Left lung (tissue), 10 donors: ENCODE data around the gene GMIP. TPM values are rescaled to one million over a fixed set of nuclear protein-coding genes. Genes with fewer than 3 reads are reported as not detected.
A peak's percentile ranks its signal among the peaks of the same experiment; 100 is the strongest.
"Not testable (repeated sequence)": the region's sequence is repeated elsewhere in the genome, so short reads cannot be mapped to it uniquely, and the experiment has no call there.

Experiments
- ATAC-seq: fragments of 200-7000 bp; cut with Tn5 transposase; one replicate; pipeline ENCODE4 v1.9.1; 2020; ENCODE audit warnings: moderate library complexity
- DNase-seq, 4 donors: peaks; one replicate each; pipeline ENCODE4 v3.0.0-alpha.2; 2013 to 2020
- H3K27ac ChIP-seq, 2 donors: fragments of 200-600 bp; sonication (generic) in 1 of 2; one replicate each; pipeline versions ENCODE4 v1.5.0 to v1.8.0; 2020 to 2021
- H3K27me3 ChIP-seq, 2 donors: fragments of 200-600 bp; sonication (generic) in 1 of 2; one replicate each; pipeline versions ENCODE4 v1.5.0 to v1.8.0; 2020 to 2021
- H3K36me3 ChIP-seq, 2 donors: fragments of 200-600 bp; sonication (generic) in 1 of 2; one replicate each; pipeline versions ENCODE4 v1.5.0 to v1.8.0; 2020 to 2021
- H3K4me1 ChIP-seq, 2 donors: fragments of 200-600 bp; one replicate each; pipeline ENCODE4 v1.8.0; 2021
- H3K4me3 ChIP-seq, 2 donors: fragments of 200-600 bp; sonication (generic) in 1 of 2; one replicate each; pipeline versions ENCODE4 v1.5.0 to v1.8.0; 2020 to 2021; ENCODE audit warnings: mild to moderate bottlenecking in 1 of 2
- H3K9me3 ChIP-seq, 2 donors: fragments of 200-600 bp; sonication (generic) in 1 of 2; one replicate each; pipeline versions ENCODE4 v1.5.0 to v1.8.0; 2020 to 2021
- intact Hi-C, 2 donors: fragments of 100-400 bp; cut with DNase I; formaldehyde crosslinking; loops; one replicate each; pipeline versions ENCODE4 v1.11.2 to v1.14.2; 2022
- polyA plus RNA-seq, 6 donors: library from polyadenylated mRNA; unstranded; fragments of 120-200 nt; gene quantifications; one replicate each; pipeline ENCODE4 v1.2.1, GENCODE V29; 2013; ENCODE audit not compliant: insufficient read length in 6 of 6
- total RNA-seq, 2 donors: library from RNA; stranded (reverse); fragmentation: NEBNext Ultra II Directional; extraction: Animal tissue kit (Norgen Biotek cat#: 25700); gene quantifications; one replicate each; pipeline ENCODE4 v1.2.1, GENCODE V29; 2021
- TF ChIP-seq, protein P1 (sequence below), 2 donors: fragments of 200-600 bp; sonication (generic) in 1 of 2; IDR thresholded peaks; one replicate each; pipeline versions ENCODE4 v1.5.0 to v1.8.0; 2021; ENCODE audit warnings: antibody characterized with exemption in 2 of 2
- donor health status: DM: no; HTN: yes; CAD: no.
- donor health status: DM: no; HTN: no; CAD: no.

The GMIP gene
- total and polyA plus RNA-seq, 8 donors: 9.1 to 57.2 (median 11.1) TPM

DNA sequence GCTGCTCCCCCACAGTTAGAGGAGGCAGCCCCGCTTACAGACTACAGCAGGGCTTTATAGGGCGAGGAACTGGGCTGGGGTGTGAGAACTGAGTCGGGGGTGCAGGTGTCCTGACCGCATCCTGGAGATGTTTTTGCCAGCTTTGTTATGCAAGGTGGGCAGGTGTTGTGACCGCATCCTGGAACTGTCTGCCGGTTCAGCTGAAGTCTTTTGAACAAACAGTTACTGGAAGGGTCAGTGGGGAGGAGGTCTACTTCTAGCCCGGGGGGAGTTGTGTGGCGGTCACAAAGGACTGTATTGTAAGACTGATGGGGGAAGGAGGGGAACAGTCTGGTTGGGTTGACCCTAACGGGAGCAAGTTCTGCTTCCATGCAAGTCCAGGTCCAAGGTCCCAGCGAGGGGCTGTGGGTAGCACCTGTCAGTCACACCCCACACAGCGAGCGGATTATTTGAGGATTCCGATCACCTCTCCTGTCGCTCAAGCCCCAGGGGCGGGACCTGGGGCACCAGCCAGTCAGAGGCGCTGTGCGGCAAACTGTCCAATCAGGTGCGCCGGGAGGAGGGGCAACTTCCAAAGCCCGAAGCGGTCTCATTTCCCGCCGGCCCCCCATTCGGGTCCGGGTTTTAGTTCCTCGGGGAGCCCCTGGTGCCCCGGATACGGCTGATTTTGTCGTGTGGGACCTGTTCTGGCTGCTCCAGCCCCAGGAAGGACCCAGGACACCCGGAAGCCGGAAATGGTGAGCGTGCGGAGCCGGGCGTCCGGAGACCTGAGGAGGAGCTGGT is 25.0 kb upstream of the GMIP start, which contains the start of gene ZNF101:
Gene ZNF101, plus strand, starts transcription at position 610 of the 783 bp plus-strand sequence. Its CDS starts 125 bp downstream, at position 735.
- intact Hi-C loops: no loop called here
- Histone ChIP-seq H3K4me3 (peak within 1 kb of the TSS; percentile 90), H3K27me3 (no peaks in the 10 kb centered on the region), H3K36me3 (peaks cover 0 to 14% of the 10 kb centered on the region in 2 donors), H3K4me1 (peaks cover 10 to 31% of the 10 kb centered on the region in 2 donors), H3K9me3 (peaks cover 0 to 4% of the 10 kb centered on the region in 2 donors), H3K27ac (peak within 1 kb of the TSS; percentile 82 to 95)
- DNase-seq: peak; percentile 87 to 96 (median 94)
- TF ChIP-seq, protein P1, sequence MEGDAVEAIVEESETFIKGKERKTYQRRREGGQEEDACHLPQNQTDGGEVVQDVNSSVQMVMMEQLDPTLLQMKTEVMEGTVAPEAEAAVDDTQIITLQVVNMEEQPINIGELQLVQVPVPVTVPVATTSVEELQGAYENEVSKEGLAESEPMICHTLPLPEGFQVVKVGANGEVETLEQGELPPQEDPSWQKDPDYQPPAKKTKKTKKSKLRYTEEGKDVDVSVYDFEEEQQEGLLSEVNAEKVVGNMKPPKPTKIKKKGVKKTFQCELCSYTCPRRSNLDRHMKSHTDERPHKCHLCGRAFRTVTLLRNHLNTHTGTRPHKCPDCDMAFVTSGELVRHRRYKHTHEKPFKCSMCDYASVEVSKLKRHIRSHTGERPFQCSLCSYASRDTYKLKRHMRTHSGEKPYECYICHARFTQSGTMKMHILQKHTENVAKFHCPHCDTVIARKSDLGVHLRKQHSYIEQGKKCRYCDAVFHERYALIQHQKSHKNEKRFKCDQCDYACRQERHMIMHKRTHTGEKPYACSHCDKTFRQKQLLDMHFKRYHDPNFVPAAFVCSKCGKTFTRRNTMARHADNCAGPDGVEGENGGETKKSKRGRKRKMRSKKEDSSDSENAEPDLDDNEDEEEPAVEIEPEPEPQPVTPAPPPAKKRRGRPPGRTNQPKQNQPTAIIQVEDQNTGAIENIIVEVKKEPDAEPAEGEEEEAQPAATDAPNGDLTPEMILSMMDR (IDR thresholded peaks at IDR 0.05): no peak
- peak; percentile 86 for ATAC-seq

DNA sequence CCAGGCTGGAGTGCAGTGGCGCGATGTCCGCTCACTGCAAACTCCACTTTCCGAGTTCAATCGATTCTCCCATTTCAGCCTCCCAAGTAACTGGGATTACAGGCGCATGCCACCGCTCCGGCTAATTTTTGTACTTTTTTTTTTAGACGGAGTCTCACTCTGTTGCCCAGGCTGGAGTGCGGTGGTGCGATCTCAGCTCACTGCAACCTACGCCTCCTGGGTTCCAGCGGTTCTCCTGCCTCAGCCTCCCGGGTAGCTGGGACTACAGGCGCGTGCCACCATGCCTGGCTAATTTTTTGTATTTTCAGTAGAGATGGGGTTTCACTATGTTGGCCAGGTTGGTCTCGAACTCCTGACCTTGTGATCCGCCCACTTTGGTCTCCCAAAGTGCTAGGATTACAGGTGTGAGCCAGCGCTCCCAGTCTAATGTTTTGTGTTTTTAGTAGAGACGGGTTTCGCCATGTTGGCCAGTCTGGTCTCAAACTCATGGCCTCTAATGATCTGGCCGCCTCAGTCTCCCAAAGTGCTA is 22.0 kb upstream of the GMIP start:
- intact Hi-C loops, H3K9me3 ChIP-seq, H3K27me3 ChIP-seq, ATAC-seq, DNase-seq, H3K36me3 ChIP-seq, H3K4me3 ChIP-seq, H3K27ac ChIP-seq: not testable (repeated sequence)
- H3K4me1 ChIP-seq: peaks cover 22 to 55% of the 10 kb centered on the region in 2 donors

DNA sequence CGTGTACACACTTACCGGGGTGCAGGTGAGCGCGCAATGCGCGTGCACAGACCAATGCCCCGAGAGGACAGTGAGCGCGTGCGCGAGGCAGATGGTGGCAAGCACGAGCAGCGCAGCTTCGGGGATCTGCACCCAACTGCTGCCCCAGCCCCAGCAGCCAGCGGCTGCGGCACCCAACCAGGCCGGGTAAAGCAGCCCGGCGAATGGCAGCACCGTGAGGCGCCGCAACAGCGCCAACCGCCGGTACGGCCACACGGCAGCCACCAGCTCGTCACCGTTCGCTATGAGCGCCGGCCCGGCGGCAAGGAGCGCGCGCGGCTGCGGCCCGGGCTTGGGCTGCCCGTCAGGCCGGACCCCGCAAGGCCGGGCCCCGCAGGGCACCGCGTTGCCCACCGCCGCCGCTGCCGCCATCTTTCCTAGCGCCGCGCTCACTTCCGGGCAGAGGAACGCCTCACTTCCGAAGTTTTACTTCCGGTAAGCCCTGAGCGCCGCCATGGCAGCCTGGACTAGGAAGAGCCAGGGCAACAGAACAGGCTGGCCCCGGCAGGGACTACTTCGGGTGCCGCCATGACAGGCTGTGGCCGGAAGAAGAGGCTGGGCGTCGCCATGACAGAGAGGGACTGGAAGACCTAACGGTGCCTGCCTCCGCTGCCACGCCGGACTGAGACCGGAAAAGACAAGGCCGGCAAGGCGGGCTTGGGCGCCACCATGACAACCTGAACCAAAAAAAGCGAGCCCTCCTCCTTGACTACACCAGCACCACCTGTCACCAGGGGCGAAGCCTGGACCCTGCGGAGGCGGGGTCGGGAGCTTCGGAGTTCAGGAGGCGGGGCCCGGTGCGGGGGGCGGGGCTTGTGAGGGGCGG is 20.0 kb upstream of the GMIP start, which contains the start of gene ATP13A1:
Gene ATP13A1, minus strand, starts transcription at position 421 of the 865 bp plus-strand sequence. Its CDS starts 10 bp downstream, at position 411.
- Histone ChIP-seq H3K4me3 (peak within 1 kb of the TSS; percentile 95 to 96), H3K36me3 (peaks cover 0 to 15% of the 10 kb centered on the region in 2 donors), H3K27me3 (no peaks in the 10 kb centered on the region), H3K27ac (peak within 1 kb of the TSS; percentile 88 to 97), H3K9me3 (no peaks in the 10 kb centered on the region), H3K4me1 (peaks cover 12 to 41% of the 10 kb centered on the region in 2 donors)
- ATAC-seq (peak; percentile 94), DNase-seq (peak; percentile 97 to 99 (median 98))
- intact Hi-C loops: no loop called here
- TF ChIP-seq, protein P1 (IDR thresholded peaks at IDR 0.05): peak in 1 of 2 donors; percentile 15

DNA sequence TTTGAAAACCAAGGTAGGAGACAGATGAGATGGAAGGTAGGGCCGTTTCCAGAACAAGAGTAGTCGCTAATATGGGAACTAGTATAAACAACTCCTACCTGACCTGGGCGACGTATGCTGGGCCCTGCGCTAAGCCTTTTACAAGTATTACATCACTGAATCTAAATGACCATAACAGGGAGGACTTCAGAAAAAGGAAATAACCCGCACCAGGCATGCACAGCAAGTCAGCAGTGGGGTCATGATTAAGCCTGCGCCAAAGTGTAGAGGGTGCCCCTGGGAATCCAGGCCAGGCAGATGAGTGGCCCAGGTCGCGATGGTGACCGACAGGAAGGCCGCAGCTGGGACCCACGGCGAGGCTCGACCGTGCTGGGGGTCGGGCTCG is 19.4 kb upstream of the GMIP start:
- Histone ChIP-seq H3K27me3 (no peaks in the 10 kb centered on the region), H3K27ac (peak overlapping the region; percentile 88 to 97), H3K4me1 (peaks cover 12 to 36% of the 10 kb centered on the region in 2 donors), H3K36me3 (peaks cover 0 to 21% of the 10 kb centered on the region in 2 donors), H3K9me3 (no peaks in the 10 kb centered on the region), H3K4me3 (peak overlapping the region; percentile 95 to 96)
- no peak for ATAC-seq
- TF ChIP-seq, protein P1 (IDR thresholded peaks at IDR 0.05): no peak
- no peak for DNase-seq
- intact Hi-C loops: no loop called here

DNA sequence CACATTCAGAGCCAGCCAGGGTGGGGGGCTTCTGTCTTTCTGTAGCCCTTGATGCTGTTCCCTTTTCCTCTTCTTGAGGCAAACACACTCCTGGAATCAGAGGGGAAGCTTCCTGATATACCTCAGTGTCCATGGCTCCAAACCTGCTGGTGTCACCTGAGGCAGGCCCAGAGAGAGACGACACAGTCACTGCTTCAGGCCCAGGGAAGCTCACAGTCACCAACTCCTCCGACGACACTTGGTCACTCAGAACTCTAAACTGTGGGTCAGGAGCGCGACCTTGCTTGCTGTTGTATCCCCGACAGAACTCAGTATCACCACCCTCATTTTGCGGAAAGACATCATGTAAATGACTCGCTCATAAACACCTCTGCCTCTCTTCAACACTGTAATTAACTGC is 18.9 kb upstream of the GMIP start:
- peaks cover 0 to 27% of the 10 kb centered on the region in 2 donors for H3K36me3 ChIP-seq
- no peak for ATAC-seq
- H3K27me3 ChIP-seq: no peaks in the 10 kb centered on the region
- peaks cover 12 to 31% of the 10 kb centered on the region in 2 donors for H3K4me1 ChIP-seq
- no peaks in the 10 kb centered on the region for H3K9me3 ChIP-seq
- peak in 1 of 4 donors; percentile 8 for DNase-seq
- peak overlapping the region; percentile 95 to 96 for H3K4me3 ChIP-seq
- peak overlapping the region in 1 of 2 donors; percentile 45 for H3K27ac ChIP-seq
- intact Hi-C loops: no loop called here
- TF ChIP-seq, protein P1 (IDR thresholded peaks at IDR 0.05): no peak
